ENCODE results near the gene MMP17.

The MMP17 gene

GRCh38 chr12:131785763-131786330, 42.3 kb upstream of the MMP17 start:
- Histone ChIP-seq H3K36me3 (peaks cover 52 to 65% (median 55%) of the 10 kb centered on the region in 3 donors), H3K27ac (no peak overlapping the region), H3K9me3 (no peaks in the 10 kb centered on the region), H3K4me1 (peaks cover 0 to 4% (median 0%) of the 10 kb centered on the region in 4 donors), H3K4me3 (no peak overlapping the region), H3K27me3 (no peaks in the 10 kb centered on the region)
- no peak for DNase-seq
- intact Hi-C loops (cut with DNase I; ENCODE audit: low total_unique reads) = no loop called here
- no peak for TF ChIP-seq CTCF (IDR thresholded peaks at IDR 0.05)

GRCh38 chr12:131786331-131786730, 41.9 kb upstream of the MMP17 start:
- intact Hi-C loops (cut with DNase I; ENCODE audit: low total_unique reads) = no loop called here
- Histone ChIP-seq H3K4me3 (no peak overlapping the region), H3K9me3 (no peaks in the 10 kb centered on the region), H3K4me1 (peaks cover 0 to 4% (median 0%) of the 10 kb centered on the region in 4 donors), H3K36me3 (peaks cover 56 to 69% (median 60%) of the 10 kb centered on the region in 3 donors), H3K27ac (no peak overlapping the region), H3K27me3 (no peaks in the 10 kb centered on the region)
- no peak for TF ChIP-seq CTCF (IDR thresholded peaks at IDR 0.05)
- DNase-seq = no peak

GRCh38 chr12:131787143-131787660, 41.0 kb upstream of the MMP17 start:
- TF ChIP-seq CTCF (IDR thresholded peaks at IDR 0.05) = no peak
- Histone ChIP-seq H3K9me3 (no peaks in the 10 kb centered on the region), H3K4me1 (peaks cover 0 to 4% (median 0%) of the 10 kb centered on the region in 4 donors), H3K36me3 (peaks cover 53 to 73% (median 64%) of the 10 kb centered on the region in 3 donors), H3K27ac (no peak overlapping the region), H3K4me3 (no peak overlapping the region), H3K27me3 (no peaks in the 10 kb centered on the region)
- DNase-seq = no peak
- intact Hi-C loops (cut with DNase I; ENCODE audit: low total_unique reads) = no loop called here

GRCh38 chr12:131788070-131788469, 40.1 kb upstream of the MMP17 start:
- Histone ChIP-seq H3K36me3 (peaks cover 57 to 81% (median 70%) of the 10 kb centered on the region in 3 donors), H3K4me1 (peaks cover 0 to 4% (median 0%) of the 10 kb centered on the region in 4 donors), H3K9me3 (no peaks in the 10 kb centered on the region), H3K27ac (no peak overlapping the region), H3K4me3 (no peak overlapping the region), H3K27me3 (no peaks in the 10 kb centered on the region)
- TF ChIP-seq CTCF (IDR thresholded peaks at IDR 0.05) = no peak
- intact Hi-C loops (cut with DNase I; ENCODE audit: low total_unique reads) = no loop called here
- no peak for DNase-seq

- TF ChIP-seq CTCF (IDR thresholded peaks at IDR 0.05) = no peak
- Histone ChIP-seq H3K4me1 (no peaks in the 10 kb centered on the region), H3K27ac (no peak overlapping the region), H3K4me3 (no peak overlapping the region), H3K36me3 (peaks cover 60 to 97% (median 83%) of the 10 kb centered on the region in 3 donors), H3K27me3 (no peaks in the 10 kb centered on the region), H3K9me3 (no peaks in the 10 kb centered on the region)
- intact Hi-C loops (cut with DNase I; ENCODE audit: low total_unique reads) = no loop called here
- no peak for DNase-seq
Observed at GRCh38 chr12:131789638-131790037, 38.6 kb upstream of the MMP17 start.
